Activated T-cell treated with anti-CD3 and anti-CD28 coated beads, Interleukin-2, amount 50 U/mL, for 1 hour (primary cell): ENCODE data around the gene LY6G5B.

Experiments used
- DNase-seq: peaks from one replicate; pipeline ENCODE4 v3.0.0-alpha.2; 2020

Gene LY6G5B

GRCh38 chr6:31719001-31719400, 49.2 kb downstream of the LY6G5B start:
- DNase-seq, result no peak

- DNase-seq, result no peak
These were observed 50.5 kb downstream of the LY6G5B start for GRCh38 chr6:31720196-31720770.

DNA sequence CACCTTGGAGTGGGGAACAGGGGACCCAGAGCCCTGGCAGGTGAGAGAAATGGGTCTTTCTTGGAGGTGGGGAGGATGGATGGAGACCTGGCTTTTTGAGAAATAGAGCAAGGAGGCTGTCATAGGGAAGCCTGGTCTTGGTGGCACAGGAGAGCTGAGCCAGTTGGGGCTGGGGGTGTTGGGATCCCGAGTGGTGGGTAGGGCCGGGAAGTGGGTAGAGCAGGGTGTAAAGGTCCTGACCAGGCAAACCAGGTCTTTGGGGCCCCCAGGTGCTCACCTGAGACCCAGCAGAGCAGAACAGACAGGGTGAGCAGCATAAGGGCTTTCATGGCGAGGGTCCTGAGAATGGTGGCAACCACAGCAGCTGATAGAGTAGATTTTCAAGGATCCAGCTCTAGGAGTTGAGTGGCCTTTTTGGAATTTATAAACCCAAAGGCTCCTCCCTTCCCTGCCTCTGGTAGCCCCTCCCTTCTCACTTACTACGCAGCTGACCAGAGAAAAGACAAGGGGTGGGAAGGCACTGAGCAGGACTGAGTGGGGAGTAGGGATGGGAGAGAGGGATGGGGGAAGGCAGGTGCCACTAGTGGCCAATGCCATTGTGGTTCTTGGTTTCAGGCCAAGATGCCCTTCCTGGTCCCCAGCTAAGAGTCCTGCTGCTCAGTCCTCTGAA, 51.7 kb downstream of the LY6G5B start, which contains the start of gene LY6G6C:
TSS of gene LY6G6C (minus strand) at position 396 of the 670 bp plus-strand sequence. CDS start at position 329, 67 bp downstream.
- no peak for DNase-seq

DNA sequence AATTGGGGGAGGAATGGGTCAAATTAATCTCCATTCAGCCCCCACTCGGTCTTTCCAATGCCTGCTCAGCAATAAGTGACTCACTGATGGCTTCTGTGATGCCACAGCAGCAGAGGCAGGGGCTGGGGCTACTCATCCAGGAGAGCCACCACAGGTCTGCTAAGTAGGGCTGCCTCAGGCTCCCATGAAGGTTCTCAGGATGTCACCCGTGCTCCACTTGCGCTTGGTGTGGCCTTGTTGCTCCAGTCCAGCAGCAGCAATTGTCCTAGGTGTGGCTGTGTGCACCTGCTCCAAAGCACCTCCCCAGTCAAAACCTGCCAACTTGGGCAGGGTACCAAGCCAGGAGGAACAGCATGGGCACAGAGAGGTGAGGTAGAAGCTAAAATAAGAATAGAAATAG, 52.4 kb downstream of the LY6G5B start:
- no peak for DNase-seq
